ENCODE data around the gene HTR1D. TPM values are rescaled to one million over a fixed set of nuclear protein-coding genes. Genes with fewer than 3 reads are reported as not detected.

The HTR1D gene
- total RNA-seq, 3 donors from 2014 or later: not detected

DNA sequence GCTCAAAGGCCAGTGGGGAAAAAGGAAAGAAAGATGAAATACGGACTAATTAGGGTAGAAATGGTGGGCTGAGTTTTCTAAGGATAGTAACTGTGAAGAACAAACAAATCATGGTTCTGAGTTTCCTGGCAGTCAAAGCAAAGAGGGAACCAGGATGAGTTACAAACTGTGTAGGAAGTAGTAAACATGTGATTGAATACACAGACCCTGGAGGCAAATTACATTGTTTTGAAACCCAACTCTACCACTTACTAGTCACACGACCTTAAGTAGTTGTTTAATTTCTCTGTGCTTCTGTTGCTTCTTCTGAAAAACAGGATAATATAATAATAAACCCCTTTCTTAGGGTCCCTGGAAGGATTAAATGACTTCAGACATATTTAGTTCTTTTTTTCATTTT lies 37.4 kb downstream of the HTR1D start:
- no peak overlapping the region for H3K4me3 Mint-ChIP-seq
- DNase-seq: no peak
- H3K27me3 Mint-ChIP-seq (ENCODE audit: low read depth): peaks cover 5% of the 10 kb centered on the region
- H3K36me3 Mint-ChIP-seq (ENCODE audit: insufficient read depth): no peaks in the 10 kb centered on the region
- H3K4me1 Mint-ChIP-seq (ENCODE audit: low read depth): peaks cover 10% of the 10 kb centered on the region
- ATAC-seq: no peak
- no peaks in the 10 kb centered on the region for H3K9me3 Mint-ChIP-seq

DNA sequence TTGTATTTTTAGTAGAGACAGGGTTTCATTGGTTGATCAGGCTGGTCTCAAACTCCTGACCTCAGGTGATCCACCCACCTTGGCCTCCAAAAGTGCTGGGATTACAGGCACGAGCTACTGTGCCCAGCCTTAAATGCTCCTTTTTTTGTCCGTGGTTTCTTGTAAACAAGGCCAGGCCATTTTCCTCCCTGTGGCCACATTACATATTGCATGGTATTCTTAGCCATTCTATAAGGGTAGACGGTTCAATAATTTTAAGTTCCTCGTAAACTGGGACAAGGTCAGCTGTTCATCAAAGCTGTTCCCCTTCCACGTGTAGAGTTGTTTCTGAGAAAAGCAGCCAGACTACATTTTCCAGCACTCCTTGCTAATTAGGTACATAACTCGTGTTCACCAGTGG lies 38.4 kb downstream of the HTR1D start:
- Mint-ChIP-seq H3K36me3 (ENCODE audit: insufficient read depth) (no peaks in the 10 kb centered on the region), H3K27me3 (ENCODE audit: low read depth) (peaks cover 5% of the 10 kb centered on the region), H3K4me3 (no peak overlapping the region), H3K4me1 (ENCODE audit: low read depth) (peaks cover 10% of the 10 kb centered on the region), H3K9me3 (no peaks in the 10 kb centered on the region)
- ATAC-seq (no peak), DNase-seq (no peak)

DNA sequence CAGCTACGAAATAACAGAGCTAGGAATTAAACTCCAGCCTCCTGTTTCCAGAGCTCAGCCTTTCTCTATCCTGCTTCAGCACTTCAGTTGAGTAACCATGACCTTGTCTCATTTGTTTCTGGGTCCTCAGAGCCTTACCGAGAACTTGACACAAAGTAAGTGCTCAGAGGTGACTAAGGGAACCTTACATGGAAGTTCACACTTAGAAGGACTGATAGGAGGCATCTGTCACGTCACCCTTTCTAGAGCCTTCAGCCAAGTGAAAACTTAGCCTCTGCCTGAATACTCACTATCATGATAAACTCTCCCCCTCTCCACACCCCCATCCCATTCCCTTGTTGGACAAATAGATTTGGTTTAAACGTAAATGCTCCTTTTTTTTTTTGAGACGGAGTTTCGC lies 38.9 kb downstream of the HTR1D start:
- H3K4me1 Mint-ChIP-seq (ENCODE audit: low read depth): peaks cover 10% of the 10 kb centered on the region
- ATAC-seq (no peak), DNase-seq (no peak)
- peak overlapping the region; percentile 69 for H3K4me3 Mint-ChIP-seq
- H3K9me3 Mint-ChIP-seq: no peaks in the 10 kb centered on the region
- H3K36me3 Mint-ChIP-seq (ENCODE audit: insufficient read depth): no peaks in the 10 kb centered on the region
- H3K27me3 Mint-ChIP-seq (ENCODE audit: low read depth): peaks cover 5% of the 10 kb centered on the region

DNA sequence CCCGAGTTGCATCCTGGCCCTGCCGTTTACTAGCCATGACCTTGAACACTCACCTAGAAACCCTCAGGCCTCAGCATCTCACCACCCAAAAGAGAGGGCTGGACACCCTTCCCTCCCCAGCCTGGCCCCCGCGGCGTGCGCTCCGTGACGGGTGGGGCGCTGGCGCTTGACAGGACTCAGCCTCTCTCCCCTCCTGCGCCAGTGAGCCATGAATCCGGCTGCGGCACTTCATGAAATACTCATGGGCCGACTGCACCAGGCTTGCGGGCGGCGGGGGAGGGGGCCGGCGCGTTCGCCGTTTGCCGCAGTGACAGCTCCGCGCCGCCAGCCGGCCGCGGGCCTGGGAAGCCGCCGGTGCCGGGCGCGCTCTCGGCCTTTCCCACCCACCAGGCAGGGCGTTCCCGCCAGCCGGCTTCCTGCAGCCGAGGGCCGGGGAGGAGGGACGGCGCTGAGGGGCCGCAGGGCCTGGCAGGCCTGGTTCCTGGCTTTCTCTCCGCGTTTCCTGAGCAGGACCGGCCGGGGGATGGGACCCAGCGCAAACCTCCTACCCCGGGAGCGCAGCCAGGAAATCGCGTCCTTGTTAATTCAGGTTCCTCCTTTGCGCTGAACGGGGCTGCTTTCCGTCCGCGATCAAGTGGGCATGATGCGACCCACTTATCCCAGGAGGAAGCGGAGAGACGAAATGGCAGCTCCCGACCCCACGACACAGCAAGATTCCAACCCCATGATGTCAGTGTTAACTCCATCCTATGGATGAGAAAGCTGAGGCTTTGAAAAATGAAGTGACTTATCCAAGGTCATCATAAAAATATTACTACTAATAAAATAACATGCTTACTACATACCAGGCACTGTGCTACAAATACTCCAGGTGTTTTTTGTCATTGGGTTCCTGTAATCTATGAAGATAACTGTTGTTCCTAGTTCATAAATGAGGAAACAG lies 39.6 kb downstream of the HTR1D start:
- peak overlapping the region; percentile 69 for H3K4me3 Mint-ChIP-seq
- no peaks in the 10 kb centered on the region for H3K36me3 Mint-ChIP-seq (ENCODE audit: insufficient read depth)
- H3K9me3 Mint-ChIP-seq: no peaks in the 10 kb centered on the region
- DNase-seq (peak; percentile 39), ATAC-seq (peak; percentile 88 to 90)
- peaks cover 5% of the 10 kb centered on the region for H3K27me3 Mint-ChIP-seq (ENCODE audit: low read depth)
- H3K4me1 Mint-ChIP-seq (ENCODE audit: low read depth): peaks cover 10% of the 10 kb centered on the region

DNA sequence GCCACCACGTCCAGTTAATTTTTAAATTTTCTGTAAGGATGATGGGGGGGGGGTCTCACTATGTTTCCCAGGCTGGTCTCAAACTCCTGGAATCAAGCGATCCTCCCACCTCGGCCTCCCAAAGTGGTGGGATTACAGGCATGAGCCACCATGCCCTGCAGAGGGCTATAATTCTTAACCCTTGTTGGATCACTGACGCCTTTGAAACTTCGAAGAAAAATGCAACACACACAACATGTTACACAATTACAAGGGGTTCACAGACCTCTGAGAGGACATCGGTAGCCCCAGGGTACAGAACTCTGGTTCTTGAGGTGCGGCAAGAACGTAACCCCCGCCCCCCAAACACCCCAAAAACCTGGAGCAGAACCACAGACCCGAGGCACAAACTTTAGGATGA lies 40.3 kb downstream of the HTR1D start:
- H3K27me3 Mint-ChIP-seq (ENCODE audit: low read depth): peaks cover 5% of the 10 kb centered on the region
- H3K36me3 Mint-ChIP-seq (ENCODE audit: insufficient read depth): no peaks in the 10 kb centered on the region
- peak overlapping the region; percentile 69 for H3K4me3 Mint-ChIP-seq
- no peak for DNase-seq
- ATAC-seq: no peak
- peaks cover 10% of the 10 kb centered on the region for H3K4me1 Mint-ChIP-seq (ENCODE audit: low read depth)
- H3K9me3 Mint-ChIP-seq: no peaks in the 10 kb centered on the region

DNA sequence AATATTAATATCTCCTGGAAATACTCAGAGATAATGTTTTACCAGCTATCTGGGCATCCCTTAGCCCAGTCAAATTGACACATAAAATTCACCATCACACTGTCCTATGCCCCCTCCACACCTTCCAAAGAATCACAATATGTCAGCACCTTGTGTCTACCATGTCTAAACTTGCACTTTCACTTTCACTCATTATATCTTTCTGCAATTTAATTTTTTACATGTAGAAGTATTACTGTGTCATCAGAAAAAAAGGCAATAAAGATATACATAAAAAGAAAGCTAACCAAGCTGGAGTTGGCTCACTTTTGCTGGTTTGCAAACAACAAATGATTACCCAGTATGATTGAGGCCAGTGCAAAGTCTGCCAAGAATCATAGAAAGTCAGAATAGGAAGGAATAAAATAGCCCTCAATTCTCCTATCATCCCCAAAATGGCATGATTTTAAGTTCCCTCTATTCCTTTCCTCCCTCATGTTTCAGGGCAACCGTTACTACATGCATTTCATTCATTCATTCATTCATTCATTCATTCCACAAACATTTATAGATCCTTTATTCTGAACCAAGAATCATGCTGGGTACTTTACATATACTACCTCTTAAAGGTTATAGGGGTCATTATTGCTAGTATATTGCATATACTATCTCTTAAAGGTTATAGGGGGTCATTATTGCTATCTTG lies 42.7 kb downstream of the HTR1D start:
- H3K36me3 Mint-ChIP-seq (ENCODE audit: insufficient read depth): no peaks in the 10 kb centered on the region
- H3K4me3 Mint-ChIP-seq: no peak overlapping the region
- peaks cover 5% of the 10 kb centered on the region for H3K27me3 Mint-ChIP-seq (ENCODE audit: low read depth)
- ATAC-seq: no peak
- DNase-seq: no peak
- no peaks in the 10 kb centered on the region for H3K9me3 Mint-ChIP-seq
- H3K4me1 Mint-ChIP-seq (ENCODE audit: low read depth): peaks cover 14% of the 10 kb centered on the region

DNA sequence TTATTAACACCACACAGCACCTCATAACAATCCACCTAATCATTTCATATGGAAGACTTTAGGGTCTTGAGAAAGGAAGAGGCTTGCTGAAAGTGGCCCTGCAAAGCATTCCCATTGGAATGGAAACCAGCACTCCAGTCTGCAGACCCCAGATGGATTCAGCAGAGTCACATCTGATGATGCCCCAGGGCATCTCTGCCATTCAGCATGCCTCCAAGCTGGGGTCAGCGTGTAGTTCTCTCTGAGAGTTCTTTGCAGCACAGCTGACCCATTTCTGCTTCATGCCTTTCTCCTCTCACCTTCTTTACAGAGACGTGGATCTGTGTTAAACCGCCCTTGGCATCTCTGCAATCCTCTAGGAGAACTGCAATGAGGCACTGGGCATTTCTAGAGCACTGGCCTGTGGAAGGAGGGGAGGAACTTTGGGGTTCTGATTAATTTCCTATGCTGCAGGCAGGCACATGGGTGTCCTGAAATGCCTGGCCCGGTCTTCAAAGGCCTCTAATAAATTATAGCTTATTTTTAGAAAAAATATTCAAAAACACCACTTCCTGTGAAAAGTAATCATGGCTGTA lies 46.0 kb downstream of the HTR1D start:
- peaks cover 28% of the 10 kb centered on the region for H3K4me1 Mint-ChIP-seq (ENCODE audit: low read depth)
- DNase-seq (no peak), ATAC-seq (no peak)
- H3K36me3 Mint-ChIP-seq (ENCODE audit: insufficient read depth): no peaks in the 10 kb centered on the region
- H3K27me3 Mint-ChIP-seq (ENCODE audit: low read depth): no peaks in the 10 kb centered on the region
- H3K9me3 Mint-ChIP-seq: no peaks in the 10 kb centered on the region
- H3K4me3 Mint-ChIP-seq: no peak overlapping the region

DNA sequence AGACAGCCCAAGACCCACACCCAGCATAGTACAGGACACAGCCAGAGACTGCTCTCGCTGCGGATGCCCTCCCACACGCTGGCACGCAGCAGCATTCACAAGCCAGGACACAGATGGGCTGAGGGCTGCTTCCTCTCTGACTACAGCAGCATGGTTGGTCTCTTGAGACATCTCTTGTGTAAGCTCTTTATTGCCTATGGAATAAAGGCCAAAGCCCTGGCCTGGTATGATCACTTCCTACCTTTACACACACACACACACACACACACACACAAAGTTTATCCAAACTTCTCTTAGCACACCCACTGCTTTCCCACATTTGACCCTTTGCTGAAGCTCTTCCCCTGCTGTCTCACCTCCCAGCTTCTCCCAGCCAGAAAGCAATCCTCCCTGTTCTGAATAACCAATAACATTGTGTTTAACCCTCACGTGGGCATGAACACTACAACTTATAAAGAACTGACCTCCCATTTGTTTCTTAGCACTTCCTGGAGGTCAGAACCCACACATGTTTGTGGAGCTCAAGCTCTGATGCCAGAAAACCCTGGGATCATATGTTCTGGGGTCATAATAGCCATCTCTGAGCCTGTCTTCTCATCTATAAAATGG lies 47.5 kb downstream of the HTR1D start:
- Mint-ChIP-seq H3K36me3 (ENCODE audit: insufficient read depth) (no peaks in the 10 kb centered on the region), H3K4me3 (peak overlapping the region; percentile 92), H3K4me1 (ENCODE audit: low read depth) (peaks cover 38% of the 10 kb centered on the region), H3K27me3 (ENCODE audit: low read depth) (no peaks in the 10 kb centered on the region), H3K9me3 (no peaks in the 10 kb centered on the region)
- ATAC-seq: no peak
- DNase-seq: no peak

DNA sequence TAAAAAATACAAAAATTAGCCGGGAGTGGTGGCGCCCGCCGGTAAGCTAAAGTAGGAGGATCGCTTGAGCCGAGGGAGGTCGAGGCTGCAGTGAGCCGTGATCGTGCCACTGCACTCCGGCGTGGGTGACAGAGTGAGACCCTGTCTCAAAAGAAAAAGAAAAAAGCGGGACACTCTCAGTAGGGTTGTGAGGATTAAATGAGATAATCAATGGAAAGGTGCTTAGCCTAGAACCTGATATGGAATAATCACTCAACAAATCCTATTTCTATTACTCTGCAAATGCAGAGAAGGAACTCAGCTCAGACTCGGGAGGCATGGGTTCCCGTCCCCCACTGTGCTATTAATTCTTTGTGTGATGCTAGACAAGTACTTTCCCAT lies 48.1 kb downstream of the HTR1D start:
- Mint-ChIP-seq H3K36me3 (ENCODE audit: insufficient read depth) (no peaks in the 10 kb centered on the region), H3K4me1 (ENCODE audit: low read depth) (peaks cover 32% of the 10 kb centered on the region), H3K27me3 (ENCODE audit: low read depth) (no peaks in the 10 kb centered on the region), H3K9me3 (no peaks in the 10 kb centered on the region), H3K4me3 (peak overlapping the region; percentile 92)
- ATAC-seq (no peak), DNase-seq (no peak)

DNA sequence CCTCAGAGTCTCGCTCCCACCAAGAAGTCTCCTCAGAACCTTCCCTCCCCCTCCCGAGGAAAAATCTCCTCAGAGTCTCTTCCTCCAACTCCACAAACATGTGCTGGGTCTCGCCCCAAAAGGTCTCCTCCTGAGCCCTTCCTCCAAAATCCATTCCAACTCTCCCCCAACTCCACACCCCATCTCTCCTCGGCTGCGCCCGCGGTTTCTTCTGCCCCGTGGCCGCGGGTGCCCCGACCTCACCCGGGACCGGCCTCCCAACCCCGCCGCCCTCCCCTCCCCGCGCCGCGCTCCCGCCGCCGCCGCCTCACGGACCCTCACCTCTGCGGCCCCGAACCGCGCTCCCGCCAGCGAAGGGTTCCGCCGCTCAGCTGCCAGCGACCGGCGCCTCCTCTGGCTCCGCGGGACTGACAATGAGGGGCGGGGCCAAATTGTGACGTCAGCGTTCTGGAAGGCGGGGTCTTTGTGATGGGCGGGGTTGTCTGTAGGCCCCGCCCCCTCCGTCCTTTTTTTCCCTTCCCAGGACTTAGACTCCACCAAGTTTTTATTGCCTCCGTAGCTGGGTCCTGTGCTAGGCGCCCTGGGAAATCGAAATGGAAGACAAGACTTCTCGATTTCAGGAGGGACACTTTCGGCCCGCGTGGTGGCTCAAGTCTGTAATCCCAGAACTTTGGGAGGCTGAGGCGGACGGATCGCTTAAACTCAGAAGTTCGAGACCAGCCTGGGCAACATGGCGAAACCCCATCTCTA lies 48.7 kb downstream of the HTR1D start, which contains the start of gene LUZP1:
Gene LUZP1, minus strand, starts transcription at position 412 of the 750 bp plus-strand sequence.
- peaks cover 35% of the 10 kb centered on the region for H3K4me1 Mint-ChIP-seq (ENCODE audit: low read depth)
- ATAC-seq: peak; percentile 90 to 91
- H3K36me3 Mint-ChIP-seq (ENCODE audit: insufficient read depth): no peaks in the 10 kb centered on the region
- peak within 1 kb of the TSS; percentile 92 for H3K4me3 Mint-ChIP-seq
- no peaks in the 10 kb centered on the region for H3K9me3 Mint-ChIP-seq
- no peaks in the 10 kb centered on the region for H3K27me3 Mint-ChIP-seq (ENCODE audit: low read depth)
- DNase-seq: peak; percentile 89

DNA sequence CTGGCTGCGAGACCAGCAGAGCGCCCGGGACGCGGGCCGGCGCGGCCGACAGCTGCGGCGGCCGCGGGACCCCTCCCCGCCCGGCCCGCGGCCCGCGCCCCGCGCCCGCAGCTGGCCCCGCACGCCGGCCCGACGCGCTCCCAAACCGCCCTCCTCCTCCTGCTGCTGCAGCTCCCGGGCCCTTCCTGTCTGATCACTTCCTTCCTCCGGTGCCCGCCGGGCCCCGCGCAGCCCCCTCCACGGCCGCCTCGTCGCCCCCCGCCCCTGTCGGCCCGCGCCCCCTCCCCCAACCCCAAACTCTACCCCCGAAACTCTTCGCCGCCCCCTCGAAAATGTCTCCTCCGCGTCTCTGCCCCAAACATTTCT lies 49.2 kb downstream of the HTR1D start:
- DNase-seq (no peak), ATAC-seq (peak; percentile 58 to 67)
- Mint-ChIP-seq H3K9me3 (no peaks in the 10 kb centered on the region), H3K4me3 (peak overlapping the region; percentile 92), H3K36me3 (ENCODE audit: insufficient read depth) (no peaks in the 10 kb centered on the region), H3K27me3 (ENCODE audit: low read depth) (no peaks in the 10 kb centered on the region), H3K4me1 (ENCODE audit: low read depth) (peaks cover 36% of the 10 kb centered on the region)

DNA sequence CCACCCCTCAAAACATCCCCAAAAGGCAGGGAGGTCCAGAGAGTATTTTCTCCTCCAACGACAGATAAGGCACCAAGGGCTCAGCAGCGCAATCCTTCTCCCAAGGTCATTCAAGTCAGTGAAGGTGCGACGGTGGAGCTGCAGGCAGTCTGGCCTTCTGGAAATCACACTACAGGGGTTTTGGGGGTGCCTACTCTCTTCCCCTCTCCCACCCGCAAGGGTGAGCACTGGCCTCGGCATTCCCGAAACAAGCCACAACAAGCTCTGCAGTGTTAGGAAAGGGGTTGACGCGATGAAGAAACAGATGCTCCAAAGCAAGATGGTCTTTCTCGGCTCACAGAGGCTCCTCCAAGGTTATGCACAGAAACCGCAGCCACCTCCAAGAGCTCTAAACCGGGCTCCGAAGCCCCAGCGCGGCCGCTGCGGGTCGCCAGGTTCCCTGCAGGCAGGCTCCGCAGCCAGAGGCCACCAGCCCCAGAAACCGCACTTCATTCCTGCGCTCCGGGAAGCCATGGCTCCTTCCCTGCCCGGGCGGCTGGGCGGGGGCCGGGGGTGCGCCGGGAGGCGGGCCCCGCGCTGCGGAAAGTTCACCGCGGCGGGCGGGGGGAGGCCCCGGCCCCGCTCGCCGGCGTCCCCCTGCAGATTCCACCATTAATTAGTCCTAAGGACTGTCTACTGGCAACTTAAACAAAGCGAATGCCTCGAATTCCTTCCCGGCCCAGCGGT lies 49.8 kb downstream of the HTR1D start:
- Mint-ChIP-seq H3K4me1 (ENCODE audit: low read depth) (peaks cover 36% of the 10 kb centered on the region), H3K36me3 (ENCODE audit: insufficient read depth) (no peaks in the 10 kb centered on the region), H3K4me3 (peak overlapping the region; percentile 92), H3K27me3 (ENCODE audit: low read depth) (no peaks in the 10 kb centered on the region), H3K9me3 (no peaks in the 10 kb centered on the region)
- DNase-seq (peak; percentile 9), ATAC-seq (peak; percentile 30 to 39)

DNA sequence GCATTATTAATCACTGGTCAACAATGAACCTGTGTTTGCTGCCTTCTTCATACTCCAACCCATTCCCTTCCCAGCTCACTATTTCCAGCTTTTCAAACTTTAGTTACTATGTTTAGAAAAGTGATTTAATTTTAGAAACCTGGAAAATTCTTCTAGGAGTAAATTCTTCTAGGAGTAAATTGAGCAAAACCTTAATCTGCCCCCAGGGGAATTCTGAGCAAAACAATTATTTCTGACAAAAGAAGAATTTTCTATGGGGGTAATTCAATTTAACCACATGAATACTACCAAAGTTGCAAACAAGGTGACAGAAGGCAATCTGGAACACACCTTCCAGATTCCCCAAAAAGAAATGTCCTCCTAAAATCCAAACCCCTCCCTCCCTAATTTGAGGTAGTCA lies 50.4 kb downstream of the HTR1D start:
- DNase-seq (no peak), ATAC-seq (no peak)
- Mint-ChIP-seq H3K9me3 (no peaks in the 10 kb centered on the region), H3K4me3 (peak overlapping the region; percentile 83), H3K36me3 (ENCODE audit: insufficient read depth) (no peaks in the 10 kb centered on the region), H3K27me3 (ENCODE audit: low read depth) (no peaks in the 10 kb centered on the region), H3K4me1 (ENCODE audit: low read depth) (peaks cover 36% of the 10 kb centered on the region)

Measured in activated T-cell treated with anti-CD3 and anti-CD28 coated beads, Interleukin-2, amount 50 U/mL, for 4 hours (primary cell).